ENCODE results near the gene ROBO2.

The ROBO2 gene

GRCh38 chr3:77412021-77412438 is 372.1 kb downstream of the ROBO2 start:
- no peak for TF ChIP-seq CTCF (IDR thresholded peaks at IDR 0.05; ENCODE audit: low read length, missing control alignments)
- no peak for DNase-seq (ENCODE audit: low read depth)
- H3K4me3 ChIP-seq (replicated peaks; ENCODE audit: low read depth, low read length): no peak overlapping the region

- DNase-seq (ENCODE audit: low read depth): no peak
- no peak overlapping the region for H3K4me3 ChIP-seq (replicated peaks; ENCODE audit: low read depth, low read length)
- no peak for TF ChIP-seq CTCF (IDR thresholded peaks at IDR 0.05; ENCODE audit: low read length, missing control alignments)
Measured at GRCh38 chr3:77412584-77412983, 372.7 kb downstream of the ROBO2 start.

GRCh38 chr3:77414881-77415280 is 375.0 kb downstream of the ROBO2 start:
- no peak for DNase-seq (ENCODE audit: low read depth)
- H3K4me3 ChIP-seq (replicated peaks; ENCODE audit: low read depth, low read length): no peak overlapping the region
- no peak for TF ChIP-seq CTCF (IDR thresholded peaks at IDR 0.05; ENCODE audit: low read length, missing control alignments)

- no peak for DNase-seq (ENCODE audit: low read depth)
- no peak for TF ChIP-seq CTCF (IDR thresholded peaks at IDR 0.05; ENCODE audit: low read length, missing control alignments)
- H3K4me3 ChIP-seq (replicated peaks; ENCODE audit: low read depth, low read length): no peak overlapping the region
Measured at GRCh38 chr3:77420336-77420735, 380.4 kb downstream of the ROBO2 start.

GRCh38 chr3:77421916-77422315 is 382.0 kb downstream of the ROBO2 start:
- TF ChIP-seq CTCF (IDR thresholded peaks at IDR 0.05; ENCODE audit: low read length, missing control alignments): no peak
- DNase-seq (ENCODE audit: low read depth): no peak

GRCh38 chr3:77426531-77426930 is 386.6 kb downstream of the ROBO2 start:
- DNase-seq (ENCODE audit: low read depth): no peak
- TF ChIP-seq CTCF (IDR thresholded peaks at IDR 0.05; ENCODE audit: low read length, missing control alignments): no peak
- no peak overlapping the region for H3K4me3 ChIP-seq (replicated peaks; ENCODE audit: low read depth, low read length)

More at GRCh38 chr3:77421916-77422315, 382.0 kb downstream of the ROBO2 start:
- H3K4me3 ChIP-seq (replicated peaks; ENCODE audit: low read depth, low read length): no peak overlapping the region

- H3K4me3 ChIP-seq (replicated peaks; ENCODE audit: low read depth, low read length): no peak overlapping the region
- DNase-seq (ENCODE audit: low read depth): no peak
- TF ChIP-seq CTCF (IDR thresholded peaks at IDR 0.05; ENCODE audit: low read length, missing control alignments): no peak
Measured at GRCh38 chr3:77427528-77427927, 387.6 kb downstream of the ROBO2 start.

All from fibroblast of pulmonary artery (primary cell).